K562 (cell line): ENCODE measurements around the gene DNAJC30. TPM values are rescaled to one million over a fixed set of nuclear protein-coding genes. Genes with fewer than 3 reads are reported as not detected.

Source experiments
- ATAC-seq: fragments of 200-7000 bp; cut with Tn5 transposase; 3 replicates; pipeline ENCODE4 v1.9.1; 2020; ENCODE audit warnings: moderate library complexity
- BruUV-seq: library from RNA; stranded (reverse); fragments of 400-500 nt; replicated peaks from 2 replicates; lab custom pipeline; 2021; lab: Mats Ljungman, UMichigan
- CTCF ChIA-PET: fragments of 300-600 bp; formaldehyde crosslinking; extraction: SDS; loops from one replicate; lab custom pipeline; 2021; ENCODE audit warnings: low intra/inter-chr PET ratio; lab: Yijun Ruan, JAX
- POLR2A ChIA-PET: fragments of 300-600, 350-650 bp; sonication (Branson Sonifier 250); formaldehyde crosslinking; extraction: SDS; loops from one replicate; lab custom pipeline; 2021; ENCODE audit warnings: antibody characterized with exemption, inconsistent platforms; lab: Yijun Ruan, JAX
- DNase-seq, 4 experiments: peaks; one replicate each; pipeline versions ENCODE4 v3.0.0 to v3.0.0-alpha.2; 2011 to 2018; ENCODE audit warnings: low spot score in 3 of 4, mixed read lengths in 3 of 4; ENCODE audit errors: extremely low read depth in 1 of 4
- FAIRE-seq: peaks from 2 replicates; lab custom pipeline; 2011; peaks lifted over from hg19 to GRCh38; lab: Jason Lieb, UNC
- H2AFZ ChIP-seq: 2 replicates; pipeline ENCODE4 v1.6.0; 2011; ENCODE audit warnings: low read depth, low read length, control low read depth, inconsistent platforms
- H3K27ac ChIP-seq: fragments of 200-600 bp; 3 replicates; pipeline ENCODE4 v1.8.0; 2011; ENCODE audit warnings: low read depth, mild to moderate bottlenecking, control low read depth, inconsistent platforms, low read length, moderate library complexity, mixed read lengths; ENCODE audit errors: extremely low read depth
- H3K27me3 ChIP-seq, 2 experiments: fragments of 300-600 bp in 1 of 2; 2 replicates in 1 of 2; 3 replicates in 1 of 2; pipeline versions ENCODE4 v1.6.0 to v1.8.0; 2011; ENCODE audit warnings: inconsistent platforms in 2 of 2, low read length in 2 of 2, mild to moderate bottlenecking in 1 of 2, mixed read lengths in 1 of 2, moderate library complexity in 1 of 2; ENCODE audit not compliant: control insufficient read depth in 2 of 2, insufficient read depth in 2 of 2
- H3K36me3 ChIP-seq: fragments of 300-600 bp; 3 replicates; pipeline ENCODE4 v1.8.0; 2011; ENCODE audit warnings: mild to moderate bottlenecking, low read length, inconsistent platforms; ENCODE audit not compliant: control insufficient read depth, insufficient read depth
- H3K4me1 ChIP-seq, 2 experiments: fragments of 200-600 bp in 1 of 2; replicated peaks in 1 of 2; 2 replicates in 1 of 2; 3 replicates in 1 of 2; pipeline versions ENCODE4 v1.5.1 to v1.8.0; 2011; ENCODE audit warnings: inconsistent platforms in 2 of 2, low read length in 2 of 2, mild to moderate bottlenecking in 1 of 2, mixed read lengths in 1 of 2, moderate library complexity in 1 of 2; ENCODE audit not compliant: control insufficient read depth in 2 of 2, insufficient read depth in 2 of 2
- H3K4me2 ChIP-seq: 2 replicates; pipeline ENCODE4 v1.6.1; 2011; ENCODE audit warnings: low read length, control low read depth, inconsistent platforms, mixed read lengths; ENCODE audit not compliant: insufficient read depth
- H3K4me3 ChIP-seq: fragments of 200-600 bp; sonication (generic), shearing (Covaris generic); 2 replicates; pipeline ENCODE4 v1.5.1; 2016; ENCODE audit warnings: control low read depth, inconsistent platforms
- H3K79me2 ChIP-seq: fragments of 200-600 bp; 3 replicates; pipeline ENCODE4 v1.8.0; 2011; ENCODE audit warnings: low read length, inconsistent platforms; ENCODE audit not compliant: control insufficient read depth, insufficient read depth
- H3K9ac ChIP-seq, 2 experiments: 2 replicates each; pipeline versions ENCODE4 v1.6.0 to v1.6.1; 2011; ENCODE audit warnings: low read depth in 2 of 2, low read length in 2 of 2, control low read depth in 1 of 2, inconsistent platforms in 1 of 2, mild to moderate bottlenecking in 1 of 2, mixed read lengths in 1 of 2; ENCODE audit not compliant: insufficient read depth in 1 of 2
- H3K9me1 ChIP-seq: one replicate; pipeline ENCODE4 v1.6.0; 2011; ENCODE audit warnings: inconsistent platforms, mild to moderate bottlenecking, low read length, moderate library complexity; ENCODE audit not compliant: control insufficient read depth, insufficient read depth
- H3K9me3 ChIP-seq: replicated peaks from 2 replicates; pipeline ENCODE4 v1.5.1; 2011; ENCODE audit warnings: low read depth, low read length, inconsistent platforms; ENCODE audit not compliant: control insufficient read depth, insufficient read depth
- H4K20me1 ChIP-seq: replicated peaks from 2 replicates; pipeline ENCODE4 v1.6.1; 2011; ENCODE audit warnings: low read length, inconsistent platforms, mixed read lengths; ENCODE audit not compliant: control insufficient read depth, insufficient read depth
- ARID1B ChIP-seq: fragments of 450-650 bp; IDR thresholded peaks from 2 replicates; pipeline ENCODE4 v1.6.1; 2016; ENCODE audit warnings: antibody characterized with exemption, mild to moderate bottlenecking, inconsistent platforms
- CBFA2T2 ChIP-seq: fragments of 450-650 bp; conservative IDR thresholded peaks from 2 replicates; pipeline ENCODE4 v1.6.1; 2017; ENCODE audit warnings: mild to moderate bottlenecking
- CBFA2T3 ChIP-seq: fragments of 450-650 bp; IDR thresholded peaks from 2 replicates; pipeline ENCODE4 v1.6.1; 2017
- ELF4 ChIP-seq: fragments of 450-650 bp; formaldehyde crosslinking; IDR thresholded peaks from 2 replicates; pipeline ENCODE4 v1.4.0; 2022; ENCODE audit warnings: missing genetic modification characterization
- JUND ChIP-seq, 2 experiments: IDR thresholded peaks; 2 replicates in 1 of 2; 3 replicates in 1 of 2; pipeline ENCODE4 v1.6.1; 2011; ENCODE audit warnings: borderline replicate concordance in 2 of 2, low read depth in 2 of 2, low read length in 2 of 2, improper control_type of control experiment in 1 of 2, missing biosample characterization in 1 of 2, missing genetic modification characterization in 1 of 2, missing genetic modification reagents in 1 of 2
- MCM3 ChIP-seq: fragments of 450-650 bp; IDR thresholded peaks from 2 replicates; pipeline ENCODE4 v1.6.1; 2016
- MEIS2 ChIP-seq: fragments of 450-650 bp; IDR thresholded peaks from 2 replicates; pipeline ENCODE4 v1.6.1; 2014; ENCODE audit warnings: mild to moderate bottlenecking; ENCODE audit not compliant: partially characterized antibody
- NCOR1 ChIP-seq: fragments of 450-650 bp; IDR thresholded peaks from 2 replicates; pipeline ENCODE4 v1.6.1; 2016; ENCODE audit warnings: mild to moderate bottlenecking, moderate library complexity
- PBX2 ChIP-seq, 2 experiments: IDR thresholded peaks in 1 of 2; conservative IDR thresholded peaks in 1 of 2; 2 replicates each; pipeline ENCODE4 v1.6.1; 2016; ENCODE audit warnings: low read depth in 2 of 2, mild to moderate bottlenecking in 1 of 2, missing compliant biosample characterization in 1 of 2, missing genetic modification characterization in 1 of 2, moderate library complexity in 1 of 2
- SMARCA4 ChIP-seq: fragments of 450-650 bp; IDR thresholded peaks from 2 replicates; pipeline ENCODE4 v1.6.1; 2016
- SOX6 ChIP-seq: fragments of 450-650 bp; IDR thresholded peaks from 2 replicates; pipeline ENCODE4 v1.6.1; 2014; ENCODE audit warnings: mild to moderate bottlenecking
- SPI1 ChIP-seq: IDR thresholded peaks from 2 replicates; pipeline ENCODE4 v1.6.1; 2011; ENCODE audit warnings: low read depth, low read length, control low read depth, borderline replicate concordance
- TAL1 ChIP-seq: fragments of 450-650 bp; IDR thresholded peaks from 2 replicates; pipeline ENCODE4 v1.6.1; 2016; ENCODE audit warnings: mild to moderate bottlenecking
- TEAD4 ChIP-seq, 2 experiments: sonication (generic) in 1 of 2; formaldehyde crosslinking in 1 of 2; IDR thresholded peaks; 2 replicates each; pipeline versions ENCODE4 v1.6.1 to v1.8.0; 2012 to 2022; ENCODE audit warnings: borderline replicate concordance in 1 of 2, inconsistent platforms in 1 of 2, low read length in 1 of 2, mild to moderate bottlenecking in 1 of 2, missing genetic modification reagents in 1 of 2
- ZNF24 ChIP-seq: fragments of 450-650 bp; IDR thresholded peaks from 2 replicates; pipeline ENCODE4 v1.6.1; 2016
- WGBS: fragments of 100-300 bp; shearing (Covaris generic); methylation state at CpG from one replicate; pipeline ENCODE4 v1.1.6; 2016; ENCODE audit warnings: low coverage, mixed read lengths; ENCODE audit not compliant: insufficient coverage; ENCODE audit errors: missing lambda C conversion rate; 5-methylcytosine and 5-hydroxymethylcytosine counted together
- in situ Hi-C: fragments of 300-500 bp; cut with MboI; formaldehyde crosslinking; loops from 4 replicates; pipeline ENCODE4 v1.15.0; 2018; ENCODE audit warnings: inconsistent platforms, mixed read lengths
- intact Hi-C: fragments of 100-400 bp; cut with micrococcal nuclease; formaldehyde crosslinking; loops from 2 replicates; pipeline ENCODE4 v1.14.2; 2022
- polyA plus RNA-seq, 8 experiments: library from polyadenylated mRNA; depleted of rRNA in 4 of 8; stranded (reverse) in 5 of 8; unstranded in 3 of 8; fragments of >200 nt; fragmentation: Nextera tagmentation in 2 of 8; fragmentation: Illumina TruSeq in 1 of 8; extraction: Ambion mirVana in 2 of 8; extraction: Trizol in 1 of 8; gene quantifications; 2 replicates each; pipeline versions ENCODE4 v1.2.1 to v1.2.3, GENCODE V29; 2011 to 2014; ENCODE audit warnings: inconsistent platforms in 1 of 8, missing spikeins in 1 of 8
- total RNA-seq, 7 experiments: library from RNA; depleted of rRNA in 6 of 7; stranded (reverse); fragments of >200 nt in 6 of 7; fragmentation: Illumina TruSeq in 2 of 7; extraction: Trizol in 2 of 7; gene quantifications; 2 replicates each; pipeline versions ENCODE4 v1.2.1 to v1.2.3, GENCODE V29; 2011 to 2021; ENCODE audit warnings: low replicate concordance in 1 of 7
- TF ChIP-seq, protein P1 (sequence below): sonication (generic); formaldehyde crosslinking; IDR thresholded peaks from 2 replicates; pipeline ENCODE4 v1.8.0; 2022; ENCODE audit warnings: mild to moderate bottlenecking, missing genetic modification reagents
- TF ChIP-seq, protein P2 (sequence below): IDR thresholded peaks from 2 replicates; pipeline ENCODE4 v1.6.1; 2011; ENCODE audit warnings: borderline replicate concordance, low read depth, mild to moderate bottlenecking, moderate library complexity, low read length; ENCODE audit not compliant: insufficient read depth, poor library complexity, severe bottlenecking

Gene DNAJC30
- total and polyA plus RNA-seq, 9 of the 15 experiments (the other 6 are each of a cell fraction or from before 2014, with no cell fraction given) = 1.1 to 11.3 (median 4.6) TPM

DNA sequence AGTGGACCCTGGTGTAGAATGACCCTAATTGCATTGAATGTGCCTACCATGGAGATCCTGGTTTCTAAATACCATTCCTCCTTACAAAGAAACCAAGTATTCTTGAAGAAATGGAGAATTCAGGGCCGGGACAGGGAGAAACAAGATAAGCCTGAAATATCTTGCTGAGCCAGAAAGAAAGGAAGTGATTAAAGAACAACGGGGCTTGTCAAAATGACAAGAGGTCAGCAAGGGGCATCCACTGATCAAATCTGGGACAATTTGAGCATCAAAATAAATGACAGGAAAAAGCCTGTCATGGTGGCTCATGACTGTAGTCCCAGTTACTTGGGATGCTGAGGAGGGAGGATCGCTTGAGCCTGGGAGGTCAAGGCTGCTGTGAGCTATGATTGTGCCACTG, 47.2 kb upstream of the DNAJC30 start:
- in situ Hi-C loops (loop anchor here (5.0 to 10.0 kb wide), 2 partner anchors 123 to 396 kb away; no protein-coding TSS in a partner anchor), intact Hi-C loops (loop anchor here (5.0 to 10.0 kb wide), 2 partner anchors 63 to 396 kb away; partner anchors contain the start of gene VPS37D)
- no peak overlapping the region for H3K4me3 ChIP-seq
- H3K9me3 ChIP-seq = no peaks in the 10 kb centered on the region
- H3K36me3 ChIP-seq = peaks cover under 1% of the 10 kb centered on the region; the same call in 1 of the 3 replicates
- H3K9me1 ChIP-seq = no peaks in the 10 kb centered on the region
- no peaks in the 10 kb centered on the region for H3K79me2 ChIP-seq
- H3K27ac ChIP-seq = no peak overlapping the region
- no peaks in the 10 kb centered on the region; a peak in 1 of 5 replicates for H3K27me3 ChIP-seq
- POLR2A ChIA-PET = interaction anchor here (0.6 kb wide), 1 partner anchor 94 kb away, joined by 3 read pairs; no protein-coding TSS in a partner anchor
- peak in 1 of 4 experiments; percentile 55 for DNase-seq
- no peak overlapping the region for H3K9ac ChIP-seq
- BruUV-seq = no TSS peak
- no peak for FAIRE-seq
- H3K4me2 ChIP-seq = no peak overlapping the region
- peaks cover 13 to 19% of the 10 kb centered on the region in 2 experiments; a peak in 4 of 5 replicates for H3K4me1 ChIP-seq
- H2AFZ ChIP-seq = no peak overlapping the region
- CTCF ChIA-PET = interaction anchor here (0.7 to 1.2 kb wide), 3 partner anchors 119 to 134 kb away, joined by 3 to 4 read pairs (median 3); no protein-coding TSS in a partner anchor
- ATAC-seq = no peak
- WGBS = 2% methylated on average over 3 of the region's 3 CpGs
- H4K20me1 ChIP-seq = peaks cover 8% of the 10 kb centered on the region
- peak; percentile 80 for TF ChIP-seq CBFA2T3
- no peak for TF ChIP-seq ZNF24
- TF ChIP-seq JUND (IDR thresholded peaks at IDR 0.05; ENCODE audit: borderline replicate concordance, low read depth, low read length) = no peak
- peak; percentile 18; the same call in 1 of the 3 replicates for TF ChIP-seq JUND (tag; IDR thresholded peaks at IDR 0.05; ENCODE audit: borderline replicate concordance, low read depth, low read length)
- TF ChIP-seq SPI1 = peak; percentile 41; the same call in 1 of the 2 replicates
- TF ChIP-seq ELF4 = 0 out of 2 replicates have a peak, but pooled peaks have one; percentile 22
- TF ChIP-seq CBFA2T2 = peak; percentile 47; the same call in 1 of the 2 replicates
- TF ChIP-seq, protein P1, sequence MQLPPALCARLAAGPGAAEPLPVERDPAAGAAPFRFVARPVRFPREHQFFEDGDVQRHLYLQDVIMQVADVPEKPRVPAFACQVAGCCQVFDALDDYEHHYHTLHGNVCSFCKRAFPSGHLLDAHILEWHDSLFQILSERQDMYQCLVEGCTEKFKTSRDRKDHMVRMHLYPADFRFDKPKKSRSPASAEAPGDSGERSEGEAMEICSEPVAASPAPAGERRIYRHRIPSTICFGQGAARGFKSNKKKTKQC = no peak
- TF ChIP-seq TEAD4 (IDR thresholded peaks at IDR 0.05; ENCODE audit: low read length) = peak; percentile 60; the same call in 1 of the 2 replicates
- TF ChIP-seq TEAD4 (CRISPR knock-in tag; IDR thresholded peaks at IDR 0.05; ENCODE audit: borderline replicate concordance) = no peak
- peak; percentile 45; the same call in 1 of the 2 replicates for TF ChIP-seq NCOR1
- TF ChIP-seq, protein P2, sequence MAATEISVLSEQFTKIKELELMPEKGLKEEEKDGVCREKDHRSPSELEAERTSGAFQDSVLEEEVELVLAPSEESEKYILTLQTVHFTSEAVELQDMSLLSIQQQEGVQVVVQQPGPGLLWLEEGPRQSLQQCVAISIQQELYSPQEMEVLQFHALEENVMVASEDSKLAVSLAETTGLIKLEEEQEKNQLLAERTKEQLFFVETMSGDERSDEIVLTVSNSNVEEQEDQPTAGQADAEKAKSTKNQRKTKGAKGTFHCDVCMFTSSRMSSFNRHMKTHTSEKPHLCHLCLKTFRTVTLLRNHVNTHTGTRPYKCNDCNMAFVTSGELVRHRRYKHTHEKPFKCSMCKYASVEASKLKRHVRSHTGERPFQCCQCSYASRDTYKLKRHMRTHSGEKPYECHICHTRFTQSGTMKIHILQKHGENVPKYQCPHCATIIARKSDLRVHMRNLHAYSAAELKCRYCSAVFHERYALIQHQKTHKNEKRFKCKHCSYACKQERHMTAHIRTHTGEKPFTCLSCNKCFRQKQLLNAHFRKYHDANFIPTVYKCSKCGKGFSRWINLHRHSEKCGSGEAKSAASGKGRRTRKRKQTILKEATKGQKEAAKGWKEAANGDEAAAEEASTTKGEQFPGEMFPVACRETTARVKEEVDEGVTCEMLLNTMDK = no peak
- peak; percentile 77 for TF ChIP-seq ARID1B
- TF ChIP-seq SOX6 = peak; percentile 80
- TF ChIP-seq SMARCA4 = 0 out of 2 replicates have a peak, but pooled peaks have one; percentile 34
- no peak for TF ChIP-seq PBX2 (CRISPR knock-in tag; IDR thresholded peaks at IDR 0.05; ENCODE audit: low read depth)
- peak; percentile 77 for TF ChIP-seq PBX2 (tag; conservative IDR thresholded peaks at IDR 0.05; ENCODE audit: low read depth)
- TF ChIP-seq TAL1 = peak; percentile 47
- peak; percentile 84 for TF ChIP-seq MEIS2
- no peak for TF ChIP-seq MCM3
